ENCODE measurements around the gene SLX4IP. TPM values are rescaled to one million over a fixed set of nuclear protein-coding genes. Genes with fewer than 3 reads are reported as not detected.
"Not testable (repeated sequence)": the region's sequence is repeated elsewhere in the genome, so short reads cannot be mapped to it uniquely, and the experiment has no call there.

SLX4IP gene
- total RNA-seq, 5 donors from 2014 or later (not counting 1 experiment from before 2014, with no cell fraction given): 4.2 to 5.9 (median 5.2) TPM

- no peaks in the 10 kb centered on the region for H3K27me3 Mint-ChIP-seq
- ChIA-PET POLR2A (interaction anchor here (0.6 kb wide), 2 partner anchors 12 to 17 kb away, joined by 3 read pairs; no protein-coding TSS in a partner anchor), CTCF (no interaction called here)
- Histone ChIP-seq H3K4me3 (ENCODE audit: control insufficient read depth in 1 of 2, extremely low read depth in 1 of 2, low read length in 1 of 2) (no peak overlapping the region), H3K36me3 (ENCODE audit: control insufficient read depth in 2 of 2, extremely low read depth in 1 of 2, insufficient read depth in 1 of 2, low read length in 1 of 2) (peaks cover 0 to 3% of the 10 kb centered on the region in 2 donors), H3K27me3 (replicated peaks in 1 of 2; ENCODE audit: control insufficient read depth in 2 of 2, extremely low read depth in 1 of 2, insufficient read depth in 2 of 2, low read length in 1 of 2) (no peaks in the 10 kb centered on the region), H3K4me1 (ENCODE audit: control insufficient read depth in 1 of 2, extremely low read depth in 1 of 2, insufficient read depth in 2 of 2, low read length in 2 of 2) (no peaks in the 10 kb centered on the region), H3K27ac (ENCODE audit: low read length) (no peak overlapping the region), H3K9me3 (no peaks in the 10 kb centered on the region)
- peaks cover 56% of the 10 kb centered on the region for H3K36me3 Mint-ChIP-seq
- no peak overlapping the region for H3K4me3 Mint-ChIP-seq
- no peak overlapping the region for H3K27ac Mint-ChIP-seq
- no peaks in the 10 kb centered on the region for H3K9me3 Mint-ChIP-seq
- WGBS (ENCODE audit: insufficient coverage): no CpG with 5 or more reads among the region's 2 CpGs
- no peaks in the 10 kb centered on the region for H3K4me1 Mint-ChIP-seq
- ATAC-seq (replicated peaks in 1 of 4) (no peak), DNase-seq (no peak)
These were observed 174.2 kb downstream of the SLX4IP start for GRCh38 chr20:10609276-10609675.

DNA sequence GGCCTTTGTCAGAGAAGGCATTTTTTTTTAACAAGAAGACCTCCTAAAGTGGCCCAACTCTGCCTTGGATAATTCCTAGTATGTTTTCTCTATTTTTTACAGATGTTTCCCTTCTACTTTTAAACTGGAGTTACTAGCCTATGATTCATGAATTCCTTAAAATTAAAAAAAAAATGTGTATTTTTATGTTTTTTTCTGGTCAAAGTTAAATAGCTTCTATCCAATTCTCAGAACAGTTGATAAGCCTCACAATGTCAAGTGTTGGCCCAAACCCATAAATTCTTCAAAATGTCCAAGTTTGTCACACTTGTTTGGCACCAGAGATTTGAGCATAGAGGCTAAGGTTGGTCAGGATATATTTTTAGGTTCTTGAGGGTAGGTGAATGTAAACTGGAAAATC, 174.7 kb downstream of the SLX4IP start:
- no peak overlapping the region for H3K27ac ChIP-seq (ENCODE audit: low read length)
- H3K4me1 Mint-ChIP-seq: no peaks in the 10 kb centered on the region
- H3K4me3 Mint-ChIP-seq: no peak overlapping the region
- no peaks in the 10 kb centered on the region for H3K4me1 ChIP-seq (ENCODE audit: control insufficient read depth in 1 of 2, extremely low read depth in 1 of 2, insufficient read depth in 2 of 2, low read length in 2 of 2)
- H3K36me3 ChIP-seq (ENCODE audit: control insufficient read depth in 2 of 2, extremely low read depth in 1 of 2, insufficient read depth in 1 of 2, low read length in 1 of 2): peaks cover 0 to 3% of the 10 kb centered on the region in 2 donors
- H3K27ac Mint-ChIP-seq: no peak overlapping the region
- ATAC-seq (replicated peaks in 1 of 4) (no peak), DNase-seq (no peak)
- H3K36me3 Mint-ChIP-seq: peaks cover 58% of the 10 kb centered on the region
- no peaks in the 10 kb centered on the region for H3K9me3 Mint-ChIP-seq
- ChIA-PET CTCF (no interaction called here), POLR2A (interaction anchor here in 1 of 2 donors (0.6 kb wide), 1 partner anchor 17 kb away, joined by 3 read pairs; no protein-coding TSS in a partner anchor)
- no peaks in the 10 kb centered on the region for H3K9me3 ChIP-seq
- H3K4me3 ChIP-seq (ENCODE audit: control insufficient read depth in 1 of 2, extremely low read depth in 1 of 2, low read length in 1 of 2): no peak overlapping the region
- no peaks in the 10 kb centered on the region for H3K27me3 Mint-ChIP-seq
- no peaks in the 10 kb centered on the region for H3K27me3 ChIP-seq (replicated peaks in 1 of 2; ENCODE audit: control insufficient read depth in 2 of 2, extremely low read depth in 1 of 2, insufficient read depth in 2 of 2, low read length in 1 of 2)

DNA sequence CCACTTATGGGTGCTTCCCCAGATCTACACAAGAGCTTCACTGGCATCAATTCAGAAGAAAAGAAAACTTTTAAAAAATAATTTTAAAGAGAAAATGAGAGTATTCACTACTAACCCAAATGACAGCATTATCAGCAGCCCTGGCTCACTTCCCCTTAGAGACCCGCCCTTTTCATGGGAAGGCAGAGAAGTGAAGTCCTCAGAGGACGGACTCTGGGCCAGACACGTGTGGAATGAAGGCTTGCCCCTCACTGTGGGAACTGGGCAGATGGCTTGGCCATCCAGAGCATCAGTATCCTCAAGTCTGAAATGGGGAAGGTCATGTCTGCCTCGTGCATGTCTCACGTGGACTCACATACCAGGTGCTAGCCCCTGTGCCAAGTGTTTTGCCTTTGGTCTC, 175.1 kb downstream of the SLX4IP start:
- POLR2A ChIA-PET: no interaction called here
- 100% methylated on average over 2 of the region's 5 CpGs for WGBS (ENCODE audit: insufficient coverage)
- Histone ChIP-seq H3K4me3 (ENCODE audit: control insufficient read depth in 1 of 2, extremely low read depth in 1 of 2, low read length in 1 of 2) (no peak overlapping the region), H3K9me3 (no peaks in the 10 kb centered on the region), H3K4me1 (ENCODE audit: control insufficient read depth in 1 of 2, extremely low read depth in 1 of 2, insufficient read depth in 2 of 2, low read length in 2 of 2) (no peaks in the 10 kb centered on the region), H3K36me3 (ENCODE audit: control insufficient read depth in 2 of 2, extremely low read depth in 1 of 2, insufficient read depth in 1 of 2, low read length in 1 of 2) (peaks cover 0 to 3% of the 10 kb centered on the region in 2 donors), H3K27me3 (replicated peaks in 1 of 2; ENCODE audit: control insufficient read depth in 2 of 2, extremely low read depth in 1 of 2, insufficient read depth in 2 of 2, low read length in 1 of 2) (no peaks in the 10 kb centered on the region), H3K27ac (ENCODE audit: low read length) (no peak overlapping the region)
- Mint-ChIP-seq H3K36me3 (peaks cover 61% of the 10 kb centered on the region), H3K9me3 (no peaks in the 10 kb centered on the region), H3K27me3 (no peaks in the 10 kb centered on the region), H3K27ac (no peak overlapping the region), H3K4me3 (no peak overlapping the region), H3K4me1 (no peaks in the 10 kb centered on the region)
- ATAC-seq (replicated peaks in 1 of 4) (no peak), DNase-seq (no peak)
- CTCF ChIA-PET: no interaction called here

DNA sequence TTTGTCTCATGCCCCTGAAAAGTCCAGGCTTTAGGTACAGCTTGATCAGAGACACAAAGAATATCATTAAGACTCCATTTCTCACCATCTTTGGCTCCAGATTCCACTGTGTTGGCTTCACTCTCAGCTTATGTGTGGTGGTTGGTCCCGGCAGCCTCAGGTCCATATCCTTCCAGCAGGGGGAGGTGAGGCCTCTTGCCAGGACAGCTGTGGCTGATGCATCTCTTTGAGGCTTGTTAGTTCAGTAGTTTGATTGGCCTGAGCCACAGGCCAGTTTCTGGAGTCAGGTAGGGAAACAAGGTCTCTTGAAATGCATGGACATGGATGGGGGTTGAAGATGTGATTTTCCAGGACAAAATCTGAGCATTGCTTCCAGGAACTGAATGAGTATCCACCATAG, 176.3 kb downstream of the SLX4IP start:
- CTCF ChIA-PET: no interaction called here
- Mint-ChIP-seq H3K27me3 (no peaks in the 10 kb centered on the region), H3K9me3 (no peaks in the 10 kb centered on the region), H3K36me3 (peaks cover 61% of the 10 kb centered on the region), H3K27ac (no peak overlapping the region), H3K4me3 (no peak overlapping the region), H3K4me1 (no peaks in the 10 kb centered on the region)
- peaks cover 0 to 3% of the 10 kb centered on the region in 2 donors for H3K36me3 ChIP-seq (ENCODE audit: control insufficient read depth in 2 of 2, extremely low read depth in 1 of 2, insufficient read depth in 1 of 2, low read length in 1 of 2)
- no peak overlapping the region for H3K27ac ChIP-seq (ENCODE audit: low read length)
- ATAC-seq (replicated peaks in 1 of 4): no peak
- POLR2A ChIA-PET: no interaction called here
- no peaks in the 10 kb centered on the region for H3K27me3 ChIP-seq (replicated peaks in 1 of 2; ENCODE audit: control insufficient read depth in 2 of 2, extremely low read depth in 1 of 2, insufficient read depth in 2 of 2, low read length in 1 of 2)
- no peak for DNase-seq
- WGBS (ENCODE audit: insufficient coverage): 100% methylated on average over 1 of the region's 1 CpG
- H3K9me3 ChIP-seq: no peaks in the 10 kb centered on the region
- no peaks in the 10 kb centered on the region for H3K4me1 ChIP-seq (ENCODE audit: control insufficient read depth in 1 of 2, extremely low read depth in 1 of 2, insufficient read depth in 2 of 2, low read length in 2 of 2)
- H3K4me3 ChIP-seq (ENCODE audit: control insufficient read depth in 1 of 2, extremely low read depth in 1 of 2, low read length in 1 of 2): no peak overlapping the region

GRCh38 chr20:10613426-10613825, 178.3 kb downstream of the SLX4IP start:
- H3K4me3 Mint-ChIP-seq; POLR2A ChIA-PET; H3K27ac Mint-ChIP-seq; H3K9me3 Mint-ChIP-seq; H3K9me3 ChIP-seq; H3K4me1 Mint-ChIP-seq; DNase-seq; H3K36me3 ChIP-seq (ENCODE audit: control insufficient read depth in 2 of 2, extremely low read depth in 1 of 2, insufficient read depth in 1 of 2, low read length in 1 of 2); H3K27me3 Mint-ChIP-seq; H3K4me3 ChIP-seq (ENCODE audit: control insufficient read depth in 1 of 2, extremely low read depth in 1 of 2, low read length in 1 of 2); ATAC-seq (replicated peaks in 1 of 4); H3K4me1 ChIP-seq (ENCODE audit: control insufficient read depth in 1 of 2, extremely low read depth in 1 of 2, insufficient read depth in 2 of 2, low read length in 2 of 2); H3K27me3 ChIP-seq (replicated peaks in 1 of 2; ENCODE audit: control insufficient read depth in 2 of 2, extremely low read depth in 1 of 2, insufficient read depth in 2 of 2, low read length in 1 of 2); CTCF ChIA-PET; H3K27ac ChIP-seq (ENCODE audit: low read length): not testable (repeated sequence)
- no CpG with 5 or more reads among the region's 5 CpGs for WGBS (ENCODE audit: insufficient coverage)
- peaks cover 65% of the 10 kb centered on the region for H3K36me3 Mint-ChIP-seq

DNA sequence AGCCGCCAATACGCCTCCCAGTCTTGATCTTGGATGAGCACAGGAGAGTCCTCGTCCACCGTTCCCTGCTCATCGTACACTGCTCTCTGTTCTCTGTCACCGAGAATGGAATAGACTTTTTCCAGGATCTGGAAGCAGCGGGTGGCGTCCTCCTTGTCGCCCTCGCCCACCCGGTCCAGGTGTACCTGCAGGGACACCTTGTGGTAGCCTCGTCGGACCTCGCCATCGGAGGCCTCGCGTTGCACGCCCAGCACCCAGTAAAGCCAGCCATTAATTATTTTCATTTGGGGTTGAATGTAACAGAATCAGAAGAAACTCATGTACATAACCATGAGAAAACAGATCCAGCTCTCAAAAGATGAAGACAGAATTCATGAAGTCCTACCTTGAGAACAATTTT, 178.8 kb downstream of the SLX4IP start:
- Histone ChIP-seq H3K36me3 (ENCODE audit: control insufficient read depth in 2 of 2, extremely low read depth in 1 of 2, insufficient read depth in 1 of 2, low read length in 1 of 2) (peaks cover 0 to 3% of the 10 kb centered on the region in 2 donors), H3K9me3 (no peaks in the 10 kb centered on the region), H3K27me3 (replicated peaks in 1 of 2; ENCODE audit: control insufficient read depth in 2 of 2, extremely low read depth in 1 of 2, insufficient read depth in 2 of 2, low read length in 1 of 2) (no peaks in the 10 kb centered on the region), H3K4me1 (ENCODE audit: control insufficient read depth in 1 of 2, extremely low read depth in 1 of 2, insufficient read depth in 2 of 2, low read length in 2 of 2) (no peaks in the 10 kb centered on the region), H3K4me3 (ENCODE audit: control insufficient read depth in 1 of 2, extremely low read depth in 1 of 2, low read length in 1 of 2) (no peak overlapping the region), H3K27ac (ENCODE audit: low read length) (no peak overlapping the region)
- Mint-ChIP-seq H3K9me3 (no peaks in the 10 kb centered on the region), H3K27me3 (no peaks in the 10 kb centered on the region), H3K4me1 (no peaks in the 10 kb centered on the region), H3K27ac (no peak overlapping the region), H3K4me3 (no peak overlapping the region), H3K36me3 (peaks cover 61% of the 10 kb centered on the region)
- CTCF ChIA-PET: no interaction called here
- POLR2A ChIA-PET: no interaction called here
- 97% methylated on average over 9 of the region's 18 CpGs for WGBS (ENCODE audit: insufficient coverage)
- no peak for DNase-seq
- no peak for ATAC-seq (replicated peaks in 1 of 4)

DNA sequence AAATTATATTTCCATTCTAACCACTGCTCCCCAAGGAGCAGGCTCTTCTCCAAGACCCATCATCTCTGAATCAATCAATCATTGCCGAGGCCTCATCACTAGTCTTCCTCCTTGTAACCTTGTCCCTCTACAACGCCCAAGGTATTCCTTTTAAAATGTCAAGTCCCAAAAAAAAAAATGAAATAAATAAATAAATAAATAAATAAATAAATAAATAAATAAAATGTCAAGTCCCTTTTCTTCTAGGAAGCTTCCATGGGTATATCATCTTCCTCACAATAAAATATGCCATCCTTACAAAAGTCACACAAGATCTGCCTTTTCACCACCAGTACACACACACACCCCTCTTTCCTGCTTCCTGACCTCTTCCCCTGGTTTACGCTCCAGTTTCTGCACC, 181.1 kb downstream of the SLX4IP start:
- no peak overlapping the region for H3K4me3 Mint-ChIP-seq
- no peaks in the 10 kb centered on the region for H3K4me1 Mint-ChIP-seq
- no peaks in the 10 kb centered on the region for H3K27me3 Mint-ChIP-seq
- ChIA-PET CTCF (no interaction called here), POLR2A (no interaction called here)
- peaks cover 58% of the 10 kb centered on the region for H3K36me3 Mint-ChIP-seq
- Histone ChIP-seq H3K9me3 (no peaks in the 10 kb centered on the region), H3K36me3 (ENCODE audit: control insufficient read depth in 2 of 2, extremely low read depth in 1 of 2, insufficient read depth in 1 of 2, low read length in 1 of 2) (peaks cover 0 to 3% of the 10 kb centered on the region in 2 donors), H3K4me3 (ENCODE audit: control insufficient read depth in 1 of 2, extremely low read depth in 1 of 2, low read length in 1 of 2) (no peak overlapping the region), H3K27me3 (replicated peaks in 1 of 2; ENCODE audit: control insufficient read depth in 2 of 2, extremely low read depth in 1 of 2, insufficient read depth in 2 of 2, low read length in 1 of 2) (no peaks in the 10 kb centered on the region), H3K27ac (ENCODE audit: low read length) (no peak overlapping the region), H3K4me1 (ENCODE audit: control insufficient read depth in 1 of 2, extremely low read depth in 1 of 2, insufficient read depth in 2 of 2, low read length in 2 of 2) (no peaks in the 10 kb centered on the region)
- 100% methylated on average over 1 of the region's 3 CpGs for WGBS (ENCODE audit: insufficient coverage)
- no peak for DNase-seq
- no peak for ATAC-seq (replicated peaks in 1 of 4)
- no peak overlapping the region for H3K27ac Mint-ChIP-seq
- no peaks in the 10 kb centered on the region for H3K9me3 Mint-ChIP-seq
